T-helper 1 cell treated with Interleukin-12 subunit alpha and Interleukin-12 subunit beta and Interleukin-4 antibody, amounts not matched to agents 30 ng/mL and 1 ng/mL, for 36 hours (primary cell): Measurements from ENCODE around the gene AP1AR. TPM values are rescaled to one million over a fixed set of nuclear protein-coding genes. Genes with fewer than 3 reads are reported as not detected.
"Not testable (repeated sequence)": the region's sequence is repeated elsewhere in the genome, so short reads cannot be mapped to it uniquely, and the experiment has no call there.

ENCODE experiments used
- intact Hi-C: fragments of 100-400 bp; cut with micrococcal nuclease; formaldehyde crosslinking; loops from one replicate; pipeline ENCODE4 v1.15.1; 2024
- total RNA-seq: library from RNA; stranded (reverse); gene quantifications from 2 replicates; pipeline ENCODE4 v1.2.3, GENCODE V29; 2022

AP1AR gene
- total RNA-seq, 1 donor from 2014 or later = 14.9 TPM

- intact Hi-C loops = loop anchor here (1.0 to 2.0 kb wide), 3 partner anchors 9 to 17 kb away; partner anchors contain the start of gene TIFA
Measured at GRCh38 chr4:112302320-112303274, 71.0 kb downstream of the AP1AR start.

- intact Hi-C loops = not testable (repeated sequence)
Measured at GRCh38 chr4:112305477-112305876, 73.9 kb downstream of the AP1AR start.

GRCh38 chr4:112309263-112309791, 77.7 kb downstream of the AP1AR start:
- intact Hi-C loops = not testable (repeated sequence)

GRCh38 chr4:112311516-112311915, 79.9 kb downstream of the AP1AR start:
- intact Hi-C loops = loop anchor here (1.0 kb wide), 1 partner anchor 8 kb away; no protein-coding TSS in a partner anchor

- intact Hi-C loops = no loop called here
Measured at GRCh38 chr4:112312610-112313239, 81.1 kb downstream of the AP1AR start.

GRCh38 chr4:112315446-112315845, 83.9 kb downstream of the AP1AR start:
- intact Hi-C loops = no loop called here

- intact Hi-C loops = no loop called here
Measured at GRCh38 chr4:112316360-112316759, 84.8 kb downstream of the AP1AR start.

GRCh38 chr4:112318239-112319142, 86.9 kb downstream of the AP1AR start:
- intact Hi-C loops = loop anchor here (2.0 kb wide), 1 partner anchor 16 kb away; no protein-coding TSS in a partner anchor

Other genes starting within 250 kb of the AP1AR start
- 2.0 and 2.2 TPM in 2 replicates for gene FAM241A, start 86.3 kb upstream of the AP1AR start, total RNA-seq
- gene TIFA, start 54.1 kb downstream of the AP1AR start, total RNA-seq = 46.6 and 46.7 TPM in 2 replicates
- gene ALPK1, start 65.6 kb downstream of the AP1AR start, total RNA-seq = 36.7 and 39.4 TPM in 2 replicates